Measurements from ENCODE around the gene PCDH11Y. TPM values are rescaled to one million over a fixed set of nuclear protein-coding genes. Genes with fewer than 3 reads are reported as not detected.
"Not testable (repeated sequence)": the region's sequence is repeated elsewhere in the genome, so short reads cannot be mapped to it uniquely, and the experiment has no call there.

PCDH11Y gene
- total and polyA plus RNA-seq, 4 donors: not detected

DNA sequence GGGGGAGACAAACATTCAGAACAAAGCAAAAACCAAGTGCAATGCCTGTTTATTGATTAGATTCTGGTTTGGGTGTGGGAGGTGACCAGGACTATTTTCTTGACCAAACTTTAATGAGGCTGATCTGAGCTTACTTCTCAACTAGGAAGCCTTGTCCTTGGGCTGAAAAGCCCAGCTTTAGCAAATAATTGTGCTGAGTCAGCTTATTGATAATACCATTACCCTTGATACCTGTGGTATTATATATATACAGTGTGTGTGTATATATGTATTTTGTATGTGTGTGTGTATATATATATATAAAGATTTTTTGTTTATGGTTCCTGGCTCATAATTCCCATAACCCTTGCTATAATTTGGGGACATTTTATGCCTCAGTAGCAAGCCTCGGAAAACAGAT lies 776.4 kb downstream of the PCDH11Y start:
- H3K27me3 ChIP-seq (ENCODE audit: control insufficient read depth in 4 of 4, insufficient read depth in 4 of 4, low read length in 3 of 4); H3K36me3 ChIP-seq (ENCODE audit: control insufficient read depth in 4 of 4, insufficient read depth in 3 of 4, low read depth in 1 of 4, low read length in 3 of 4); H3K4me1 ChIP-seq (ENCODE audit: control insufficient read depth in 4 of 4, insufficient read depth in 4 of 4, low read length in 3 of 4); H3K4me3 ChIP-seq (ENCODE audit: low read depth in 1 of 3, low read length in 3 of 3); DNase-seq (ENCODE audit: low spot score); H3K9ac ChIP-seq (ENCODE audit: low read depth in 1 of 2, low read length in 2 of 2); H3K27ac ChIP-seq (ENCODE audit: low read depth in 1 of 2, low read length in 2 of 2); H3K9me3 ChIP-seq (ENCODE audit: control insufficient read depth in 4 of 4, low read length in 3 of 4): not testable (repeated sequence)
- WGBS: 83% methylated on average over 1 of the region's 1 CpG

Small RNA genes within 50 kb of the gene (small RNA-seq; reads per million reads assigned to genes)
- not detected for gene RNU2-57P
- not detected for gene SNX3P1Y
